Osteoblast (primary cell): Measurements from ENCODE around the gene SCD5. TPM values are rescaled to one million over a fixed set of nuclear protein-coding genes. Genes with fewer than 3 reads are reported as not detected.

Experiments used
- DNase-seq: peaks from one replicate; pipeline ENCODE4 v3.0.0; 2011; ENCODE audit warnings: low spot score, mixed read lengths; ENCODE audit not compliant: insufficient read length; ENCODE audit errors: missing footprints
- H2AFZ ChIP-seq: 2 replicates; pipeline ENCODE4 v1.6.0; 2011; ENCODE audit warnings: mild to moderate bottlenecking, low read length
- H3K27ac ChIP-seq: 2 replicates; pipeline ENCODE4 v1.5.1; 2011; ENCODE audit warnings: mild to moderate bottlenecking, low read depth, low read length, moderate library complexity
- H3K27me3 ChIP-seq: 2 replicates; pipeline ENCODE4 v1.6.0; 2012; ENCODE audit warnings: mild to moderate bottlenecking, control low read depth, inconsistent platforms, low read length, moderate library complexity; ENCODE audit not compliant: insufficient read depth
- H3K36me3 ChIP-seq: 2 replicates; pipeline ENCODE4 v1.5.1; 2011; ENCODE audit warnings: mild to moderate bottlenecking, low read length, control low read depth, moderate library complexity; ENCODE audit not compliant: insufficient read depth
- H3K4me1 ChIP-seq: 2 replicates; pipeline ENCODE4 v1.5.1; 2011; ENCODE audit warnings: mild to moderate bottlenecking, low read length, control low read depth, moderate library complexity; ENCODE audit not compliant: insufficient read depth
- H3K4me2 ChIP-seq: 2 replicates; pipeline ENCODE4 v1.6.0; 2011; ENCODE audit warnings: mild to moderate bottlenecking, low read length; ENCODE audit not compliant: insufficient read depth
- H3K4me3 ChIP-seq: fragments of 200-600 bp; sonication (generic); 3 replicates; pipeline ENCODE4 v1.5.1; 2012; ENCODE audit warnings: mild to moderate bottlenecking, low read length, inconsistent platforms; ENCODE audit not compliant: insufficient read depth
- H3K79me2 ChIP-seq: 2 replicates; pipeline ENCODE4 v1.6.0; 2012; ENCODE audit warnings: mild to moderate bottlenecking, low read length, control low read depth, inconsistent platforms; ENCODE audit not compliant: insufficient read depth
- H3K9me3 ChIP-seq: 2 replicates; pipeline ENCODE4 v1.5.1; 2011; ENCODE audit warnings: low read depth, low read length, control low read depth
- H4K20me1 ChIP-seq: 2 replicates; pipeline ENCODE4 v1.6.0; 2012; ENCODE audit warnings: mild to moderate bottlenecking, low read length, control low read depth; ENCODE audit not compliant: insufficient read depth
- CTCF ChIP-seq: IDR thresholded peaks from 2 replicates; pipeline ENCODE4 v1.5.1; 2011; ENCODE audit warnings: mild to moderate bottlenecking, low read depth, low read length, moderate library complexity; ENCODE audit errors: extremely low read depth
- total RNA-seq: library from RNA; depleted of rRNA; stranded (reverse); fragments of >200 nt; gene quantifications from 2 replicates; pipeline ENCODE4 v1.2.3, GENCODE V29; 2012

Gene SCD5
- total RNA-seq, 1 donor = 11.9 TPM

GRCh38 chr4:82726596-82726995, 72.0 kb downstream of the SCD5 start:
- no peak for TF ChIP-seq CTCF
- no peak for DNase-seq
- H3K4me1 ChIP-seq = no peaks in the 10 kb centered on the region

DNA sequence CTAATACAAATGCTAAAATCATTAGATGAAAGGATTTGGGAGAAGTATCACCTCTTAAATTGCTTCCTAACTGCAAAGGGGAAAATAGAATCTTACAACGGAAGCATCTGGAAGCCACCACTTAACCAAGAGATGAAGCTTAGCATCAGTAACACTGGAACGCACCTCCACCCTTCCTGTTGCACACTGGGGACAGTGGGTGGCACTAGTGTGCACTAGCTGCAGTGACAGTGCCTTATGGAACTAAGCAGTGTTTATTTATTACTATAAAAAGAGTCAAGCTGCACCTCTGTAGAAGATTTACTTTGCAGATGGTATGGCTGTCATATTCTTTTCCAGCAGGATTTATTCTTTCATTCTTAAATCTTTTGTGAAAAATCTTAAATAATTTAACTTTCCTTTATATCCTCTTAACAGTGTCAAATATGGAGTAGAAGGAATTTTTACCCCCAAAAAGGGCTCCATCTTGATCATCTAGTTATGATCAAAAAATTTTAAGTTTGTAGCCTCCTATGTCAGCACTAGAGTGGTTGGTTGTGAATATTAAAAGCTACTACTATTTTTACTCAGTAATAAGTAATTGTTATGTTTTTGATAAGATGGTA, 76.7 kb downstream of the SCD5 start:
- no peak for DNase-seq

More at GRCh38 chr4:82726596-82726995, 72.0 kb downstream of the SCD5 start:
- Histone ChIP-seq H3K9me3 (peaks cover 3% of the 10 kb centered on the region), H3K4me2 (no peak overlapping the region), H3K36me3 (no peaks in the 10 kb centered on the region), H3K79me2 (no peaks in the 10 kb centered on the region), H3K27ac (no peak overlapping the region), H3K27me3 (no peaks in the 10 kb centered on the region), H4K20me1 (no peaks in the 10 kb centered on the region), H3K4me3 (no peak overlapping the region), H2AFZ (no peak overlapping the region)

DNA sequence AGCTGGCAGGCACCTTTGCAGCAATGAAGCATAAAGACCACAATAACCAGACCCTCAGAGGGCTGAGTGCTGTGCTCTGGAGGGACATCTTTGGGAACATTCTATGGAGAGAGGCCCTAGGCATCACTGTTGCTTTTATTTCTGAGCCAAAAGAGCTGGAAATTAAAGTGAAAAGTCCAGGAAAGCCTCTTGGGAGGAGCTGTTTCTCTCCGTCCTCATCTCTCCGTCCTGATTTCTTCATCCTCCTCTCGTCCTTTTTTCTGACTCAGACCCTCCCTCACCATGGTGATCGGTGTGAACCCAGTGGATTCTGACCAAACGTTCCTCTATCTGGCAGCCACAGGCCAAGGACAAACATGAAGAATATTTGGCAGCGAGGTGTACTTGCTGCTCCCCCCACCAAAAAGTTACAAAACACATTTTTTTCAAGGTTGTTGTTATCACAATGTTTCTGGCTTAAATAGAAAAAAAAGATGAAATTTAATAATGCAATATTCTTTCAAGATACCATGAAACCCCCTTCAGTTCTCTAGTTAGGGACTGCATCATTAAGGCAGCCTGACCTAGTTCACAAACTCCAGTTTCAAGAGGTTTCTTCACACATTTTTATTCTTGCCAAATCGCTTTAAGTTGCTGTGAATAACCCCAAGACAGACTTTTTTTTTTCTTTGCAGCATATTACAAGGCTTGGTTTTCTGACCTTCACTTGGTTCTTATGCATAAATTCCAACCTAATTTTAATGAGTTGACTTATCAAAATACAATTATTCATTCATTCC, 80.2 kb downstream of the SCD5 start:
- Histone ChIP-seq H3K27me3 (no peaks in the 10 kb centered on the region), H2AFZ (peak overlapping the region; percentile 64), H4K20me1 (no peaks in the 10 kb centered on the region), H3K36me3 (no peaks in the 10 kb centered on the region), H3K4me1 (no peaks in the 10 kb centered on the region), H3K4me2 (peak overlapping the region; percentile 27), H3K27ac (no peak overlapping the region), H3K79me2 (no peaks in the 10 kb centered on the region), H3K4me3 (no peak overlapping the region), H3K9me3 (no peaks in the 10 kb centered on the region)
- DNase-seq = peak; percentile 57
- TF ChIP-seq CTCF = no peak

More for the DNA sequence above, 76.7 kb downstream of the SCD5 start:
- no peak overlapping the region for H3K4me3 ChIP-seq
- H3K36me3 ChIP-seq = no peaks in the 10 kb centered on the region
- no peaks in the 10 kb centered on the region for H4K20me1 ChIP-seq
- H2AFZ ChIP-seq = no peak overlapping the region
- no peaks in the 10 kb centered on the region for H3K79me2 ChIP-seq
- no peak overlapping the region for H3K27ac ChIP-seq
- H3K27me3 ChIP-seq = no peaks in the 10 kb centered on the region
- H3K4me1 ChIP-seq = no peaks in the 10 kb centered on the region
- TF ChIP-seq CTCF = peak; percentile 30
- no peak overlapping the region for H3K4me2 ChIP-seq
- H3K9me3 ChIP-seq = no peaks in the 10 kb centered on the region

DNA sequence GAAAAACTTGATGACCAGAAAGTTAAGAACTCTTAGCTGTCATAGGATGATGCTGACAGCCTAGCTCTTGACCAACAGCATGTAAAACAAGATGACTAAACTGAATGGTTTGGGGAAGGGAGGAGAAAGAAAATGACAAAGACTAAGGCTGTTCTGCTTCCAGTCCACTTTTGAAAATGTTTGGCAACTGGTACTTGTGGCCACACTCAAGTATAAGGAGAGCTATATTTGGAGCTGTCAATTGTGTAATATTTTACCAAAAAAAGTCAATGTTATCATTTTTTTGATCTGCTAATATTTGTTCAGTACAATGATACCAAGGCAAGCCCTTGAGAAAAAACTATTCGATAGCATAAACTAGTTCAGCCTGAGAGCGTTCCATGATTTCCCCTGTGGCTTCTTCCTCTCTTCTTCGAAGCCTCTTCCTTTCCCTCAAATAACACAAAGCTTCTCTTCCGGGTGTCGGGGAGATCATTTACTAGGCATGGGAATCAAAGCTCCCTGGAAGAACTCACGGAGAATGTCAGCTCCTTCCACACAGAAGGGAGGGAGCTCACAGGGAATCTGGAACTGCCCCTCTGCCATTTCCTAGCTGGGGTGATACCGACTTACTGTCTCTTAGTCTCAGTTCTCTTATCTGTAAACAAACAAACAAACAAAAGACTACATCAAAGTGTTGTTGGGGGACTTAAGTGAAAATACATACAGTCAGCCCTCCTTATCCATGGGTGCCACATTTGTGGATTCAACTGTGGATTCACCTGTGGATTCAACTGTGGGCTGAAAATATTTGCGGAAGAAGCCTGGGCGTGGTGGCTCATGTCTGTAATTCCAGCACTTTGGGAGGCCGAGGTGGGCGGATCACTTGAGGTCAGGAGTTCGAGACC, 82.6 kb downstream of the SCD5 start:
- H3K36me3 ChIP-seq = no peaks in the 10 kb centered on the region
- H3K79me2 ChIP-seq = no peaks in the 10 kb centered on the region
- H2AFZ ChIP-seq = peak overlapping the region; percentile 66
- TF ChIP-seq CTCF = no peak
- no peaks in the 10 kb centered on the region for H3K9me3 ChIP-seq
- peak overlapping the region; percentile 53 for H3K4me2 ChIP-seq
- peak overlapping the region; percentile 16 for H3K4me3 ChIP-seq
- H3K27ac ChIP-seq = peak overlapping the region; percentile 33
- no peaks in the 10 kb centered on the region for H3K4me1 ChIP-seq
- H4K20me1 ChIP-seq = no peaks in the 10 kb centered on the region
- peak; percentile 90 for DNase-seq
- no peaks in the 10 kb centered on the region for H3K27me3 ChIP-seq
